PC-3 (cell line): ENCODE measurements around the gene REXO1.

ENCODE experiments used
- EZH2 ChIP-seq: fragments of 300-600 bp; sonication (generic); IDR thresholded peaks from one replicate; pipeline ENCODE4 v1.6.1; 2017; ENCODE audit warnings: antibody characterized with exemption, mild to moderate bottlenecking, low read length; ENCODE audit not compliant: unreplicated experiment
- EZH2phosphoT487 ChIP-seq: fragments of 300-600 bp; sonication (generic); IDR thresholded peaks from 2 replicates; pipeline ENCODE4 v1.6.1; 2018; ENCODE audit warnings: mild to moderate bottlenecking, antibody characterized with exemption, low read length, borderline replicate concordance
- TF ChIP-seq, protein P1 (sequence below): fragments of 300-600 bp; sonication (generic); conservative IDR thresholded peaks from 2 replicates; pipeline ENCODE4 v1.5.1; 2017; ENCODE audit warnings: antibody characterized with exemption, low read depth, mild to moderate bottlenecking, low read length

DNA sequence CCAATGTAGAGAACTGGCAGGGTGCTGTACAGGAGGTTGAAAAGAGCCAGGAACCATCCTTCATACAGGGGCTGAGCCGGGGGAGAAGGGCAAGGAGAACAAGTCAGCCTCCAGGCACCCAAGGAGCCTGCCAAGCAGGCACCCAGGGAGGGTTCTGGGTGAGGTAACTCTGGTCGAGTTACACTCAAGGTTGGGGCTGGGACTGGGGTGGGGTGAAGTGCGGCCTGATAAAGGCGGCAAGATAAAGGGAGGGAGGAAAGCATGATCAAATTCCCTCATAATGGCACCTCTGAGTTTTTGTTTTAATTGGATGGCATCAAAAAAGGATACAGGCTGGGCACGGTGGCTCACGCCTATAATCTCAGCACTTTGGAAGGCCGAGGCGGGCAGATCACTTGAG, 61.2 kb downstream of the REXO1 start:
- TF ChIP-seq, protein P1, sequence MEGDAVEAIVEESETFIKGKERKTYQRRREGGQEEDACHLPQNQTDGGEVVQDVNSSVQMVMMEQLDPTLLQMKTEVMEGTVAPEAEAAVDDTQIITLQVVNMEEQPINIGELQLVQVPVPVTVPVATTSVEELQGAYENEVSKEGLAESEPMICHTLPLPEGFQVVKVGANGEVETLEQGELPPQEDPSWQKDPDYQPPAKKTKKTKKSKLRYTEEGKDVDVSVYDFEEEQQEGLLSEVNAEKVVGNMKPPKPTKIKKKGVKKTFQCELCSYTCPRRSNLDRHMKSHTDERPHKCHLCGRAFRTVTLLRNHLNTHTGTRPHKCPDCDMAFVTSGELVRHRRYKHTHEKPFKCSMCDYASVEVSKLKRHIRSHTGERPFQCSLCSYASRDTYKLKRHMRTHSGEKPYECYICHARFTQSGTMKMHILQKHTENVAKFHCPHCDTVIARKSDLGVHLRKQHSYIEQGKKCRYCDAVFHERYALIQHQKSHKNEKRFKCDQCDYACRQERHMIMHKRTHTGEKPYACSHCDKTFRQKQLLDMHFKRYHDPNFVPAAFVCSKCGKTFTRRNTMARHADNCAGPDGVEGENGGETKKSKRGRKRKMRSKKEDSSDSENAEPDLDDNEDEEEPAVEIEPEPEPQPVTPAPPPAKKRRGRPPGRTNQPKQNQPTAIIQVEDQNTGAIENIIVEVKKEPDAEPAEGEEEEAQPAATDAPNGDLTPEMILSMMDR: no peak
- TF ChIP-seq EZH2 (no peak), EZH2phosphoT487 (no peak)
